Stimulated activated CD4-positive, alpha-beta T cell treated with anti-CD3 and anti-CD28 coated beads, Interleukin-15, amount 100 ng/mL, for 48 hours (primary cell): ENCODE data around the gene CACNA1C.

Experiments
- DNase-seq, 2 donors: peaks; one replicate each; pipeline ENCODE4 v3.0.0-alpha.2; 2020; ENCODE audit warnings: low read depth in 2 of 2

The CACNA1C gene

GRCh38 chr12:2341051-2341751 is 288.4 kb downstream of the CACNA1C start:
- DNase-seq, result no peak

GRCh38 chr12:2341871-2342270 is 289.1 kb downstream of the CACNA1C start:
- no peak for DNase-seq

- DNase-seq, result no peak
These were observed 290.9 kb downstream of the CACNA1C start for GRCh38 chr12:2343681-2344080.

- DNase-seq, result no peak
These were observed 291.7 kb downstream of the CACNA1C start for GRCh38 chr12:2344476-2344875.

GRCh38 chr12:2344885-2345284 is 292.1 kb downstream of the CACNA1C start:
- no peak for DNase-seq

GRCh38 chr12:2345902-2346301 is 293.1 kb downstream of the CACNA1C start:
- DNase-seq, result no peak

- DNase-seq, result no peak
These were observed 293.6 kb downstream of the CACNA1C start for GRCh38 chr12:2346416-2346815.

GRCh38 chr12:2347137-2347843 is 294.5 kb downstream of the CACNA1C start:
- DNase-seq, result no peak

- DNase-seq, result no peak
These were observed 295.2 kb downstream of the CACNA1C start for GRCh38 chr12:2347844-2348481.

GRCh38 chr12:2348482-2348852 is 295.7 kb downstream of the CACNA1C start:
- DNase-seq, result no peak

- DNase-seq, result no peak
These were observed 298.4 kb downstream of the CACNA1C start for GRCh38 chr12:2351161-2351560.

GRCh38 chr12:2352203-2352602 is 299.4 kb downstream of the CACNA1C start:
- DNase-seq, result no peak

GRCh38 chr12:2353281-2353680 is 300.5 kb downstream of the CACNA1C start:
- no peak for DNase-seq

GRCh38 chr12:2353691-2354090 is 300.9 kb downstream of the CACNA1C start:
- DNase-seq, result no peak

- DNase-seq, result no peak
These were observed 301.6 kb downstream of the CACNA1C start for GRCh38 chr12:2354151-2354991.

- DNase-seq, result no peak
These were observed 302.4 kb downstream of the CACNA1C start for GRCh38 chr12:2355198-2355597.

GRCh38 chr12:2355604-2356003 is 302.8 kb downstream of the CACNA1C start:
- DNase-seq, result no peak

- DNase-seq, result no peak
These were observed 303.9 kb downstream of the CACNA1C start for GRCh38 chr12:2356601-2357125.

- DNase-seq, result no peak
These were observed 306.3 kb downstream of the CACNA1C start for GRCh38 chr12:2358986-2359658.

GRCh38 chr12:2359725-2360629 is 307.2 kb downstream of the CACNA1C start:
- DNase-seq, result no peak
